Upper lobe of left lung (tissue), 4 donors: ENCODE measurements around the gene BACE1-AS.

Source experiments
- CTCF ChIP-seq, 6 experiments: fragments of 450-650 bp in 4 of 6; fragments of 200-600 bp in 2 of 6; sonication (generic) in 2 of 6; IDR thresholded peaks; one replicate each; pipeline ENCODE4 v1.5.1; 2016 to 2019; ENCODE audit warnings: antibody characterized with exemption in 6 of 6
- POLR2AphosphoS5 ChIP-seq, 2 donors: sonication (generic); formaldehyde crosslinking; IDR thresholded peaks; one replicate each; pipeline ENCODE4 v1.5.1; 2017; ENCODE audit warnings: antibody characterized with exemption in 2 of 2

GRCh38 chr11:117278347-117278746 is 12.8 kb upstream of the BACE1-AS start:
- TF ChIP-seq CTCF (IDR thresholded peaks at IDR 0.05) (no peak), POLR2AphosphoS5 (IDR thresholded peaks at IDR 0.05) (no peak)
